K562 (cell line): Measurements from ENCODE around the gene OR4Q2. TPM values are rescaled to one million over a fixed set of nuclear protein-coding genes. Genes with fewer than 3 reads are reported as not detected.

Source experiments
- EHMT2 ChIP-seq: fragments of 450-650 bp; IDR thresholded peaks from 2 replicates; pipeline ENCODE4 v1.6.1; 2018; ENCODE audit warnings: antibody characterized with exemption
- ELF1 ChIP-seq: fragments of 200-800 bp; sonication (Bioruptor generic); IDR thresholded peaks from 2 replicates; pipeline ENCODE4 v1.6.1; 2016; ENCODE audit warnings: missing genetic modification characterization, missing compliant biosample characterization
- ESRRA ChIP-seq: fragments of 450-650 bp; IDR thresholded peaks from 2 replicates; pipeline ENCODE4 v1.6.1; 2014; ENCODE audit warnings: low read depth, mild to moderate bottlenecking, moderate library complexity, borderline replicate concordance
- ESRRB ChIP-seq: fragments of 250-450 bp; sonication (Bioruptor Pico); IDR thresholded peaks from 2 replicates; pipeline ENCODE4 v1.5.0; 2020; ENCODE audit warnings: mild to moderate bottlenecking, moderate library complexity, borderline replicate concordance
- HDAC8 ChIP-seq: fragments of 450-650 bp; IDR thresholded peaks from 2 replicates; pipeline ENCODE4 v1.6.1; 2016; ENCODE audit warnings: mild to moderate bottlenecking, missing genetic modification characterization, moderate library complexity, missing compliant biosample characterization
- HEY1 ChIP-seq: fragments of 250-450 bp; sonication (Bioruptor Pico); IDR thresholded peaks from 2 replicates; pipeline ENCODE4 v1.5.0; 2020; ENCODE audit warnings: mild to moderate bottlenecking, moderate library complexity, borderline replicate concordance
- HOXB6 ChIP-seq: fragments of 250-450 bp; sonication (Bioruptor Pico); IDR thresholded peaks from 2 replicates; pipeline ENCODE4 v1.5.1; 2022; ENCODE audit warnings: mild to moderate bottlenecking, borderline replicate concordance
- MAFF ChIP-seq: IDR thresholded peaks from 2 replicates; pipeline ENCODE4 v1.6.1; 2012; ENCODE audit warnings: low read length, improper control_type of control experiment
- NFIX ChIP-seq: fragments of 250-450 bp; sonication (Bioruptor Pico); IDR thresholded peaks from 2 replicates; pipeline ENCODE4 v1.4.0; 2020; ENCODE audit warnings: low read depth, mild to moderate bottlenecking, moderate library complexity
- NONO ChIP-seq, 2 experiments: fragments of 200-400 bp in 1 of 2; fragments of 450-650 bp in 1 of 2; formaldehyde crosslinking in 1 of 2; IDR thresholded peaks; 2 replicates each; pipeline ENCODE4 v1.6.1; 2017; ENCODE audit warnings: low read depth in 2 of 2, mild to moderate bottlenecking in 2 of 2, moderate library complexity in 2 of 2, low read length in 1 of 2
- NR1H2 ChIP-seq: sonication (generic); formaldehyde crosslinking; IDR thresholded peaks from 2 replicates; pipeline ENCODE4 v1.4.0; 2020; ENCODE audit warnings: mild to moderate bottlenecking, missing genetic modification reagents
- PKNOX1 ChIP-seq: fragments of 450-650 bp; IDR thresholded peaks from 2 replicates; pipeline ENCODE4 v1.6.1; 2016
- POU5F1 ChIP-seq: fragments of 150-350 bp; IDR thresholded peaks from 2 replicates; pipeline ENCODE4 v1.6.1; 2014; ENCODE audit warnings: borderline replicate concordance, low read length, low read depth, mild to moderate bottlenecking; ENCODE audit not compliant: partially characterized antibody
- SIN3B ChIP-seq: fragments of 450-650 bp; IDR thresholded peaks from 2 replicates; pipeline ENCODE4 v1.6.1; 2017; ENCODE audit warnings: low read depth, mild to moderate bottlenecking, moderate library complexity
- SMARCE1 ChIP-seq: fragments of 450-650 bp; IDR thresholded peaks from 2 replicates; pipeline ENCODE4 v1.7.1; 2016; ENCODE audit warnings: mild to moderate bottlenecking
- SOX6 ChIP-seq: fragments of 450-650 bp; IDR thresholded peaks from 2 replicates; pipeline ENCODE4 v1.6.1; 2014; ENCODE audit warnings: mild to moderate bottlenecking
- SRSF7 ChIP-seq: fragments of 200-400 bp; formaldehyde crosslinking; optimal IDR thresholded peaks from 2 replicates; pipeline ENCODE3; 2017; ENCODE audit warnings: mild to moderate bottlenecking, low read depth, low read length
- TAF1 ChIP-seq: IDR thresholded peaks from 2 replicates; pipeline ENCODE4 v1.6.1; 2011; ENCODE audit warnings: mild to moderate bottlenecking, low read length, moderate library complexity; ENCODE audit not compliant: insufficient read depth, control insufficient read depth, severe bottlenecking; ENCODE audit errors: extremely low read depth
- TCF3 ChIP-seq: sonication (generic); formaldehyde crosslinking; IDR thresholded peaks from 2 replicates; pipeline ENCODE4 v1.4.0; 2020; ENCODE audit warnings: mild to moderate bottlenecking, missing genetic modification reagents
- ZC3H11A ChIP-seq: IDR thresholded peaks from 2 replicates; pipeline ENCODE4 v1.6.1; 2012; ENCODE audit warnings: low read depth, low read length, improper control_type of control experiment
- ZNF134 ChIP-seq: fragments of 250-450 bp; sonication (Bioruptor Pico); conservative IDR thresholded peaks from 2 replicates; pipeline ENCODE4 v1.4.0; 2020
- ZNF146 ChIP-seq: IDR thresholded peaks from one replicate; pipeline ENCODE4 v1.6.1; 2018; ENCODE audit warnings: missing compliant biosample characterization; ENCODE audit not compliant: unreplicated experiment
- ZNF354B ChIP-seq: fragments of 250-450 bp; sonication (Bioruptor Pico); IDR thresholded peaks from 2 replicates; pipeline ENCODE4 v1.4.0; 2020
- ZNF41 ChIP-seq: fragments of 250-450 bp; sonication (Bioruptor Pico); conservative IDR thresholded peaks from 2 replicates; pipeline ENCODE4 v1.4.0; 2020; ENCODE audit warnings: mild to moderate bottlenecking
- polyA plus RNA-seq, 8 experiments: library from polyadenylated mRNA; depleted of rRNA in 4 of 8; stranded (reverse) in 5 of 8; unstranded in 3 of 8; fragments of >200 nt; fragmentation: Nextera tagmentation in 2 of 8; fragmentation: Illumina TruSeq in 1 of 8; extraction: Ambion mirVana in 2 of 8; extraction: Trizol in 1 of 8; gene quantifications; 2 replicates each; pipeline versions ENCODE4 v1.2.1 to v1.2.3, GENCODE V29; 2011 to 2014; ENCODE audit warnings: inconsistent platforms in 1 of 8, missing spikeins in 1 of 8
- total RNA-seq, 7 experiments: library from RNA; depleted of rRNA in 6 of 7; stranded (reverse); fragments of >200 nt in 6 of 7; fragmentation: Illumina TruSeq in 2 of 7; extraction: Trizol in 2 of 7; gene quantifications; 2 replicates each; pipeline versions ENCODE4 v1.2.1 to v1.2.3, GENCODE V29; 2011 to 2021; ENCODE audit warnings: low replicate concordance in 1 of 7
- TF ChIP-seq, protein P1 (sequence below): fragments of 200-800 bp; sonication (Bioruptor generic); IDR thresholded peaks from 2 replicates; pipeline ENCODE4 v1.6.1; 2017; ENCODE audit warnings: missing genetic modification characterization, missing compliant biosample characterization
- TF ChIP-seq, protein P2 (sequence below): fragments of 450-650 bp; formaldehyde crosslinking; conservative IDR thresholded peaks from 2 replicates; pipeline ENCODE4 v1.4.0; 2022; ENCODE audit warnings: mild to moderate bottlenecking, missing genetic modification characterization
- TF ChIP-seq, protein P3 (sequence below): fragments of 250-450 bp; sonication (Bioruptor Pico); IDR thresholded peaks from 2 replicates; pipeline ENCODE4 v1.8.0; 2022; ENCODE audit warnings: moderate library complexity, mild to moderate bottlenecking, inconsistent platforms

Gene OR4Q2
- total and polyA plus RNA-seq, 9 of the 15 experiments (the other 6 are each of a cell fraction or from before 2014, with no cell fraction given): not detected

- no peak for TF ChIP-seq HDAC8 (tag)
- no peak for TF ChIP-seq ZNF146 (CRISPR knock-in tag)
- TF ChIP-seq NFIX: no peak
- TF ChIP-seq SRSF7: no peak
- no peak for TF ChIP-seq ESRRB (CRISPR knock-in tag)
- peak; percentile 55; the same call in 1 of the 2 replicates for TF ChIP-seq EHMT2
- TF ChIP-seq NONO (IDR thresholded peaks at IDR 0.05; ENCODE audit: low read depth in 2 of 2, low read length in 1 of 2): no peak
- no peak for TF ChIP-seq TAF1
- TF ChIP-seq SOX6: peak; percentile 34; the same call in 1 of the 2 replicates
- TF ChIP-seq HOXB6 (CRISPR knock-in tag): no peak
- TF ChIP-seq, protein P1, sequence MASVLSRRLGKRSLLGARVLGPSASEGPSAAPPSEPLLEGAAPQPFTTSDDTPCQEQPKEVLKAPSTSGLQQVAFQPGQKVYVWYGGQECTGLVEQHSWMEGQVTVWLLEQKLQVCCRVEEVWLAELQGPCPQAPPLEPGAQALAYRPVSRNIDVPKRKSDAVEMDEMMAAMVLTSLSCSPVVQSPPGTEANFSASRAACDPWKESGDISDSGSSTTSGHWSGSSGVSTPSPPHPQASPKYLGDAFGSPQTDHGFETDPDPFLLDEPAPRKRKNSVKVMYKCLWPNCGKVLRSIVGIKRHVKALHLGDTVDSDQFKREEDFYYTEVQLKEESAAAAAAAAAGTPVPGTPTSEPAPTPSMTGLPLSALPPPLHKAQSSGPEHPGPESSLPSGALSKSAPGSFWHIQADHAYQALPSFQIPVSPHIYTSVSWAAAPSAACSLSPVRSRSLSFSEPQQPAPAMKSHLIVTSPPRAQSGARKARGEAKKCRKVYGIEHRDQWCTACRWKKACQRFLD: no peak
- no peak for TF ChIP-seq PKNOX1
- no peak for TF ChIP-seq ZNF41
- TF ChIP-seq ESRRA: no peak
- no peak for TF ChIP-seq MAFF
- TF ChIP-seq SIN3B: no peak
- peak; percentile 72; the same call in 1 of the 2 replicates for TF ChIP-seq SMARCE1
- no peak for TF ChIP-seq NR1H2 (CRISPR knock-in tag)
- TF ChIP-seq ZNF354B (CRISPR knock-in tag): no peak
- TF ChIP-seq ELF1 (tag): no peak
- no peak for TF ChIP-seq HEY1
- TF ChIP-seq, protein P2, sequence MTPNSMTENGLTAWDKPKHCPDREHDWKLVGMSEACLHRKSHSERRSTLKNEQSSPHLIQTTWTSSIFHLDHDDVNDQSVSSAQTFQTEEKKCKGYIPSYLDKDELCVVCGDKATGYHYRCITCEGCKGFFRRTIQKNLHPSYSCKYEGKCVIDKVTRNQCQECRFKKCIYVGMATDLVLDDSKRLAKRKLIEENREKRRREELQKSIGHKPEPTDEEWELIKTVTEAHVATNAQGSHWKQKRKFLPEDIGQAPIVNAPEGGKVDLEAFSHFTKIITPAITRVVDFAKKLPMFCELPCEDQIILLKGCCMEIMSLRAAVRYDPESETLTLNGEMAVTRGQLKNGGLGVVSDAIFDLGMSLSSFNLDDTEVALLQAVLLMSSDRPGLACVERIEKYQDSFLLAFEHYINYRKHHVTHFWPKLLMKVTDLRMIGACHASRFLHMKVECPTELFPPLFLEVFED (CRISPR knock-in tag): no peak
- TF ChIP-seq, protein P3, sequence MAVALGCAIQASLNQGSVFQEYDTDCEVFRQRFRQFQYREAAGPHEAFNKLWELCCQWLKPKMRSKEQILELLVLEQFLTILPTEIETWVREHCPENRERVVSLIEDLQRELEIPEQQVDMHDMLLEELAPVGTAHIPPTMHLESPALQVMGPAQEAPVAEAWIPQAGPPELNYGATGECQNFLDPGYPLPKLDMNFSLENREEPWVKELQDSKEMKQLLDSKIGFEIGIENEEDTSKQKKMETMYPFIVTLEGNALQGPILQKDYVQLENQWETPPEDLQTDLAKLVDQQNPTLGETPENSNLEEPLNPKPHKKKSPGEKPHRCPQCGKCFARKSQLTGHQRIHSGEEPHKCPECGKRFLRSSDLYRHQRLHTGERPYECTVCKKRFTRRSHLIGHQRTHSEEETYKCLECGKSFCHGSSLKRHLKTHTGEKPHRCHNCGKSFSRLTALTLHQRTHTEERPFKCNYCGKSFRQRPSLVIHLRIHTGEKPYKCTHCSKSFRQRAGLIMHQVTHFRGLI (CRISPR knock-in tag): no peak
- no peak for TF ChIP-seq POU5F1
- peak; percentile 7; the same call in 1 of the 2 replicates for TF ChIP-seq TCF3
- TF ChIP-seq ZNF134 (CRISPR knock-in tag): no peak
- no peak for TF ChIP-seq ZC3H11A
Measured at GRCh38 chr14:20044243-20044642, 42.3 kb downstream of the OR4Q2 start (continued).
